Kidney tubule cell (primary cell): ENCODE data around the gene ABHD17B.

Experiments used
- DNase-seq: peaks from one replicate; pipeline ENCODE4 v3.0.0-alpha.2; 2018; ENCODE audit warnings: low spot score

Gene ABHD17B

GRCh38 chr9:71819115-71819739, 91.8 kb downstream of the ABHD17B start:
- peak; percentile 38 for DNase-seq

GRCh38 chr9:71816916-71817451, 94.0 kb downstream of the ABHD17B start:
- DNase-seq: peak; percentile 37
